Tibial nerve (tissue), 4 donors: ENCODE results near the gene ASB10. TPM values are rescaled to one million over a fixed set of nuclear protein-coding genes. Genes with fewer than 3 reads are reported as not detected.

Experiments
- DNase-seq, 2 donors: peaks; one replicate each; pipeline ENCODE4 v3.0.0-alpha.2; 2019; ENCODE audit warnings: low spot score in 2 of 2
- H3K27ac ChIP-seq, 4 donors: fragments of 200-600 bp; sonication (generic) in 3 of 4; one replicate each; pipeline ENCODE4 v1.5.1; 2017 to 2019; ENCODE audit warnings: mild to moderate bottlenecking in 1 of 4
- H3K27me3 ChIP-seq, 2 donors: fragments of 200-600 bp; sonication (generic) in 1 of 2; one replicate each; pipeline versions ENCODE4 v1.5.1 to v1.6.0; 2017 to 2019
- H3K36me3 ChIP-seq, 3 donors: fragments of 200-600 bp; sonication (generic); one replicate each; pipeline ENCODE4 v1.5.1; 2018 to 2019
- H3K4me1 ChIP-seq, 4 donors: fragments of 200-600 bp; sonication (generic) in 3 of 4; one replicate each; pipeline ENCODE4 v1.5.1; 2017 to 2019
- H3K4me3 ChIP-seq, 4 donors: fragments of 200-600 bp; sonication (generic) in 3 of 4; one replicate each; pipeline ENCODE4 v1.5.1; 2017 to 2019; ENCODE audit warnings: mild to moderate bottlenecking in 1 of 4, moderate library complexity in 1 of 4
- H3K9me3 ChIP-seq, 4 donors: fragments of 200-600 bp; sonication (generic) in 3 of 4; one replicate each; pipeline ENCODE4 v1.5.1; 2017 to 2019
- EP300 ChIP-seq, 2 donors: sonication (generic); formaldehyde crosslinking; IDR thresholded peaks; one replicate each; pipeline ENCODE4 v1.6.1; 2017; ENCODE audit warnings: antibody characterized with exemption in 2 of 2, mild to moderate bottlenecking in 1 of 2
- POLR2A ChIP-seq, 2 donors: fragments of 450-650 bp; IDR thresholded peaks; one replicate each; pipeline ENCODE4 v1.6.1; 2017; ENCODE audit warnings: antibody characterized with exemption in 2 of 2, mild to moderate bottlenecking in 2 of 2, moderate library complexity in 2 of 2
- WGBS, 2 donors: methylation state at CpG; one replicate each; pipeline ENCODE4 v1.1.5; 2018; 5-methylcytosine and 5-hydroxymethylcytosine counted together
- total RNA-seq, 4 donors: library from RNA; depleted of rRNA; stranded (reverse); fragments of >200 nt; gene quantifications; one replicate each; pipeline ENCODE4 v1.1.0, GENCODE V29; 2016
- TF ChIP-seq, protein P1 (sequence below), 5 experiments: fragments of 200-600 bp in 3 of 5; fragments of 450-650 bp in 2 of 5; sonication (generic) in 3 of 5; IDR thresholded peaks; one replicate each; pipeline ENCODE4 v1.5.1; 2016 to 2019; ENCODE audit warnings: antibody characterized with exemption in 5 of 5, mild to moderate bottlenecking in 3 of 5, moderate library complexity in 2 of 5

Gene ASB10
- total RNA-seq, 4 donors from 2014 or later, result not detected

GRCh38 chr7:151179946-151180345, 7.1 kb downstream of the ASB10 start:
- WGBS, 2 donors, result 79 to 88% methylated on average over 4 of the region's 4 CpGs

DNA sequence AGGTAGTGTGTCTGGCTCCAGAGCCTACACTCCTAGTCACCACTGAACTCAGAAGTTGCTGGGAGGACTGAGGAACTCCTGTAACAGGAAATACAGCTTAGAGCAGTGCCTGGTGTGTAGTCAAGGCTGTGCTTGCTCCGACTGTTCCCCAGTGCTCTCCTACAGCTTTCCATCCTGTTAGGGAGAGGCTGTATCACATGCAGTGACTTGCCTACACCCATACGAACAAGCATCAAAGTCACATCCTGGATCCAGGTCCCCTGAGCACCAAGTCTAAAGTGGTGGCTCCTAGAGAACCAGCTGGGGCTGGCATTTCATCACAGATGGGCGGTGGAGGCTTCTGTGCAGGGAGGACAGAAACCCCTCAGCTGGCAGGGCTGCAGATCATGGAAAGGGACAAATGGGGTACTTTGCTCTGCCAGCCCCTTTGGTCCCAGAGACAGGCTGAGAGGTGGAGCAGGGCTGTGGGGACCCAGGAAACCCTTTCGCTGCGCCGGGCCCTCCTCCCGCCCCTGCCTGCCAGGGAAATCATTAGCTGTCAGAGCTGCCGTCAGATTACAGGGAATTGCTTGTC, 7.7 kb downstream of the ASB10 start:
- no peak overlapping the region for H3K27ac ChIP-seq
- WGBS, 2 donors, result 77 to 90% methylated on average over 8 of the region's 8 CpGs
- H3K4me3 ChIP-seq, result no peak overlapping the region
- H3K4me1 ChIP-seq, result no peaks in the 10 kb centered on the region
- no peak for DNase-seq
- H3K27me3 ChIP-seq, result peaks cover 0 to 43% of the 10 kb centered on the region in 2 donors
- TF ChIP-seq EP300 (IDR thresholded peaks at IDR 0.05) (no peak), POLR2A (IDR thresholded peaks at IDR 0.05) (no peak)
- TF ChIP-seq, protein P1, sequence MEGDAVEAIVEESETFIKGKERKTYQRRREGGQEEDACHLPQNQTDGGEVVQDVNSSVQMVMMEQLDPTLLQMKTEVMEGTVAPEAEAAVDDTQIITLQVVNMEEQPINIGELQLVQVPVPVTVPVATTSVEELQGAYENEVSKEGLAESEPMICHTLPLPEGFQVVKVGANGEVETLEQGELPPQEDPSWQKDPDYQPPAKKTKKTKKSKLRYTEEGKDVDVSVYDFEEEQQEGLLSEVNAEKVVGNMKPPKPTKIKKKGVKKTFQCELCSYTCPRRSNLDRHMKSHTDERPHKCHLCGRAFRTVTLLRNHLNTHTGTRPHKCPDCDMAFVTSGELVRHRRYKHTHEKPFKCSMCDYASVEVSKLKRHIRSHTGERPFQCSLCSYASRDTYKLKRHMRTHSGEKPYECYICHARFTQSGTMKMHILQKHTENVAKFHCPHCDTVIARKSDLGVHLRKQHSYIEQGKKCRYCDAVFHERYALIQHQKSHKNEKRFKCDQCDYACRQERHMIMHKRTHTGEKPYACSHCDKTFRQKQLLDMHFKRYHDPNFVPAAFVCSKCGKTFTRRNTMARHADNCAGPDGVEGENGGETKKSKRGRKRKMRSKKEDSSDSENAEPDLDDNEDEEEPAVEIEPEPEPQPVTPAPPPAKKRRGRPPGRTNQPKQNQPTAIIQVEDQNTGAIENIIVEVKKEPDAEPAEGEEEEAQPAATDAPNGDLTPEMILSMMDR (IDR thresholded peaks at IDR 0.05), result no peak
- H3K36me3 ChIP-seq, result no peaks in the 10 kb centered on the region
- no peaks in the 10 kb centered on the region for H3K9me3 ChIP-seq

More at GRCh38 chr7:151179946-151180345, 7.1 kb downstream of the ASB10 start:
- Histone ChIP-seq H3K36me3 (no peaks in the 10 kb centered on the region), H3K9me3 (no peaks in the 10 kb centered on the region), H3K4me3 (no peak overlapping the region), H3K4me1 (no peaks in the 10 kb centered on the region), H3K27ac (no peak overlapping the region), H3K27me3 (peaks cover 0 to 37% of the 10 kb centered on the region in 2 donors)
- no peak for DNase-seq
- TF ChIP-seq EP300 (IDR thresholded peaks at IDR 0.05) (no peak), POLR2A (IDR thresholded peaks at IDR 0.05) (no peak)
- TF ChIP-seq, protein P1 (IDR thresholded peaks at IDR 0.05), result no peak

- H3K9me3 ChIP-seq, result no peaks in the 10 kb centered on the region
- no peaks in the 10 kb centered on the region for H3K4me1 ChIP-seq
- peaks cover 0 to 48% of the 10 kb centered on the region in 2 donors for H3K27me3 ChIP-seq
- TF ChIP-seq, protein P1 (IDR thresholded peaks at IDR 0.05), result no peak
- TF ChIP-seq POLR2A (IDR thresholded peaks at IDR 0.05) (no peak), EP300 (IDR thresholded peaks at IDR 0.05) (no peak)
- no peak overlapping the region for H3K4me3 ChIP-seq
- DNase-seq, result no peak
- H3K27ac ChIP-seq, result no peak overlapping the region
- no peaks in the 10 kb centered on the region for H3K36me3 ChIP-seq
- WGBS, 2 donors, result 68 to 76% methylated on average over 2 of the region's 2 CpGs
Observed at GRCh38 chr7:151178831-151179230, 8.2 kb downstream of the ASB10 start.

- 78 to 79% methylated on average over 9 of the region's 9 CpGs for WGBS, 2 donors
- H3K9me3 ChIP-seq, result no peaks in the 10 kb centered on the region
- no peak for DNase-seq
- H3K4me1 ChIP-seq, result no peaks in the 10 kb centered on the region
- H3K36me3 ChIP-seq, result no peaks in the 10 kb centered on the region
- no peak overlapping the region for H3K4me3 ChIP-seq
- H3K27ac ChIP-seq, result no peak overlapping the region
- TF ChIP-seq, protein P1 (IDR thresholded peaks at IDR 0.05), result no peak
- TF ChIP-seq POLR2A (IDR thresholded peaks at IDR 0.05), result no peak
- TF ChIP-seq EP300 (IDR thresholded peaks at IDR 0.05), result no peak
- peaks cover 0 to 54% of the 10 kb centered on the region in 2 donors for H3K27me3 ChIP-seq
Observed at GRCh38 chr7:151178236-151178635, 8.8 kb downstream of the ASB10 start.

- TF ChIP-seq, protein P1 (IDR thresholded peaks at IDR 0.05), result no peak
- TF ChIP-seq EP300 (IDR thresholded peaks at IDR 0.05), result no peak
- TF ChIP-seq POLR2A (IDR thresholded peaks at IDR 0.05), result no peak
- Histone ChIP-seq H3K9me3 (no peaks in the 10 kb centered on the region), H3K4me3 (no peak overlapping the region), H3K4me1 (peaks cover 0 to 3% (median 0%) of the 10 kb centered on the region in 4 donors), H3K27ac (no peak overlapping the region), H3K36me3 (no peaks in the 10 kb centered on the region), H3K27me3 (peaks cover 0 to 63% of the 10 kb centered on the region in 2 donors)
- DNase-seq, result no peak
- WGBS, 2 donors, result 80 to 100% methylated on average over 1 of the region's 1 CpG
Observed at GRCh38 chr7:151177310-151177709, 9.7 kb downstream of the ASB10 start.
